Ishikawa (cell line): ENCODE results near the gene SPOP.

Experiments used
- CEBPB ChIP-seq: IDR thresholded peaks from 2 replicates; pipeline ENCODE4 v1.6.1; 2012
- CREB1 ChIP-seq: IDR thresholded peaks from 2 replicates; pipeline ENCODE4 v1.6.1; 2012; ENCODE audit warnings: low read depth
- EGR1 ChIP-seq: IDR thresholded peaks from 2 replicates; pipeline ENCODE4 v1.6.1; 2012
- EP300 ChIP-seq: IDR thresholded peaks from 2 replicates; pipeline ENCODE4 v1.6.1; 2012; ENCODE audit warnings: borderline replicate concordance
- FOXM1 ChIP-seq: IDR thresholded peaks from 2 replicates; pipeline ENCODE4 v1.6.1; 2012; ENCODE audit warnings: low read depth, borderline replicate concordance
- MAX ChIP-seq: IDR thresholded peaks from 2 replicates; pipeline ENCODE4 v1.6.1; 2012
- NFIC ChIP-seq: IDR thresholded peaks from 2 replicates; pipeline ENCODE4 v1.6.1; 2012
- RAD21 ChIP-seq: IDR thresholded peaks from 2 replicates; pipeline ENCODE4 v1.6.1; 2012; ENCODE audit warnings: low read depth
- REST ChIP-seq: IDR thresholded peaks from 2 replicates; pipeline ENCODE4 v1.6.1; 2012; ENCODE audit warnings: low read depth, mild to moderate bottlenecking
- TAF1 ChIP-seq: IDR thresholded peaks from 2 replicates; pipeline ENCODE4 v1.6.1; 2012; ENCODE audit warnings: low read depth, mild to moderate bottlenecking
- TCF12 ChIP-seq: IDR thresholded peaks from 2 replicates; pipeline ENCODE4 v1.6.1; 2012; ENCODE audit warnings: low read depth
- TEAD4 ChIP-seq: IDR thresholded peaks from 2 replicates; pipeline ENCODE4 v1.6.1; 2012
- USF1 ChIP-seq: IDR thresholded peaks from 2 replicates; pipeline ENCODE4 v1.6.1; 2012
- YY1 ChIP-seq: IDR thresholded peaks from 2 replicates; pipeline ENCODE4 v1.6.1; 2012; ENCODE audit warnings: low read depth
- ZBTB7A ChIP-seq: IDR thresholded peaks from 2 replicates; pipeline ENCODE4 v1.6.1; 2012; ENCODE audit warnings: low read depth

SPOP gene

GRCh38 chr17:49589577-49589927, 88.3 kb downstream of the SPOP start:
- TF ChIP-seq TCF12 (no peak), CREB1 (no peak), REST (no peak), NFIC (no peak), FOXM1 (no peak), YY1 (no peak), CEBPB (no peak), TAF1 (no peak), TEAD4 (no peak), MAX (no peak)

- no peak for TF ChIP-seq CEBPB
- no peak for TF ChIP-seq YY1
- no peak for TF ChIP-seq MAX
- no peak for TF ChIP-seq EGR1
- no peak for TF ChIP-seq FOXM1
- no peak for TF ChIP-seq TEAD4
- no peak for TF ChIP-seq EP300
- TF ChIP-seq ZBTB7A, result no peak
- TF ChIP-seq NFIC, result no peak
- TF ChIP-seq RAD21, result no peak
- no peak for TF ChIP-seq TCF12
- no peak for TF ChIP-seq REST
- TF ChIP-seq CREB1, result no peak
- TF ChIP-seq TAF1, result no peak
- no peak for TF ChIP-seq USF1
Measured at GRCh38 chr17:49588726-49589576, 88.9 kb downstream of the SPOP start.

- TF ChIP-seq FOXM1 (no peak), TAF1 (no peak), EP300 (no peak), CEBPB (no peak), REST (no peak), NFIC (no peak), TEAD4 (no peak), CREB1 (no peak), TCF12 (no peak), MAX (no peak), EGR1 (no peak), RAD21 (no peak), ZBTB7A (no peak), USF1 (no peak), YY1 (no peak)
Measured at GRCh38 chr17:49588312-49588711, 89.6 kb downstream of the SPOP start.
